CD8-positive, alpha-beta memory T cell (primary cell): ENCODE data around the gene HSF2BP. TPM values are rescaled to one million over a fixed set of nuclear protein-coding genes. Genes with fewer than 3 reads are reported as not detected.

Experiments
- CTCF ChIA-PET: fragments of 350-600 bp; sonication (Branson Sonifier 250); formaldehyde crosslinking; loops from one replicate; lab custom pipeline; 2021; ENCODE audit warnings: antibody characterized with exemption; lab: Charles Lee
- POLR2A ChIA-PET: fragments of 350-600 bp; sonication (Branson Sonifier 250); formaldehyde crosslinking; loops from one replicate; lab custom pipeline; 2021; ENCODE audit warnings: antibody characterized with exemption; lab: Charles Lee
- DNase-seq, 5 donors: peaks; one replicate each; pipeline versions ENCODE4 v3.0.0 to v3.0.0-alpha.2; 2020 to 2022; ENCODE audit warnings: mixed read lengths in 1 of 5
- H3K27ac ChIP-seq: one replicate; pipeline ENCODE4 v1.7.0; 2013; ENCODE audit warnings: low read depth, mild to moderate bottlenecking, low read length, moderate library complexity
- H3K27me3 ChIP-seq: 2 replicates; pipeline ENCODE4 v1.7.0; 2013; ENCODE audit warnings: low read length, mild to moderate bottlenecking; ENCODE audit not compliant: insufficient read depth, poor library complexity, severe bottlenecking
- H3K36me3 ChIP-seq: 2 replicates; pipeline ENCODE4 v1.7.0; 2013; ENCODE audit warnings: mild to moderate bottlenecking, low read length, moderate library complexity; ENCODE audit not compliant: insufficient read depth
- H3K4me1 ChIP-seq: 2 replicates; pipeline ENCODE4 v1.7.0; 2013; ENCODE audit warnings: mild to moderate bottlenecking, low read length, moderate library complexity; ENCODE audit not compliant: insufficient read depth
- H3K4me3 ChIP-seq: 2 replicates; pipeline ENCODE4 v1.7.0; 2013; ENCODE audit warnings: mild to moderate bottlenecking, low read length
- H3K9me3 ChIP-seq: 2 replicates; pipeline ENCODE4 v1.7.0; 2013; ENCODE audit warnings: mild to moderate bottlenecking, low read length
- H3K27ac Mint-ChIP-seq, 8 donors: one replicate each; pipeline ENCODE4 v1.8.0; 2020 to 2021; ENCODE audit warnings: mixed read lengths in 8 of 8, mild to moderate bottlenecking in 6 of 8, inconsistent platforms in 3 of 8, moderate library complexity in 3 of 8
- H3K27me3 Mint-ChIP-seq, 2 donors: one replicate each; pipeline ENCODE4 v1.8.0; 2020 to 2021; ENCODE audit warnings: mixed read lengths in 2 of 2, mild to moderate bottlenecking in 1 of 2, moderate library complexity in 1 of 2
- H3K36me3 Mint-ChIP-seq, 3 donors: one replicate each; pipeline ENCODE4 v1.8.0; 2020 to 2021; ENCODE audit warnings: mixed read lengths in 3 of 3, inconsistent platforms in 1 of 3, mild to moderate bottlenecking in 1 of 3
- H3K4me1 Mint-ChIP-seq, 3 donors: one replicate each; pipeline ENCODE4 v1.8.0; 2020 to 2021; ENCODE audit warnings: mixed read lengths in 3 of 3, inconsistent platforms in 1 of 3, mild to moderate bottlenecking in 1 of 3
- H3K4me3 Mint-ChIP-seq, 7 donors: one replicate each; pipeline ENCODE4 v1.8.0; 2020 to 2021; ENCODE audit warnings: mixed read lengths in 7 of 7, mild to moderate bottlenecking in 6 of 7, moderate library complexity in 4 of 7, inconsistent platforms in 2 of 7
- H3K9me3 Mint-ChIP-seq, 5 donors: one replicate each; pipeline ENCODE4 v1.8.0; 2020 to 2022; ENCODE audit warnings: mixed read lengths in 5 of 5, mild to moderate bottlenecking in 3 of 5, moderate library complexity in 2 of 5, inconsistent platforms in 1 of 5
- polyA plus RNA-seq: library from polyadenylated mRNA; unstranded; fragments of 300-500 nt; fragmentation: Illumina TruSeq; gene quantifications from one replicate; pipeline ENCODE4 v1.2.3, GENCODE V29; 2021
- total RNA-seq, 2 experiments: library from RNA; stranded (reverse); gene quantifications; one replicate each; pipeline ENCODE4 v1.2.3, GENCODE V29; 2021

The HSF2BP gene
- total and polyA plus RNA-seq, 3 experiments from 2014 or later = 0.28 to 1.4 (median 0.53) TPM

- POLR2A ChIA-PET = no interaction called here
- H3K4me3 ChIP-seq = no peak overlapping the region
- Mint-ChIP-seq H3K27ac (no peak overlapping the region), H3K27me3 (peaks cover 0 to 2% of the 10 kb centered on the region in 2 donors), H3K4me1 (peaks cover 5 to 13% (median 6%) of the 10 kb centered on the region in 3 donors), H3K4me3 (no peak overlapping the region), H3K9me3 (no peaks in the 10 kb centered on the region), H3K36me3 (no peaks in the 10 kb centered on the region)
- no peaks in the 10 kb centered on the region for H3K4me1 ChIP-seq
- no peaks in the 10 kb centered on the region for H3K27me3 ChIP-seq
- CTCF ChIA-PET = no interaction called here
- DNase-seq = no peak
- H3K36me3 ChIP-seq = no peaks in the 10 kb centered on the region
- H3K9me3 ChIP-seq = no peaks in the 10 kb centered on the region
- no peak overlapping the region for H3K27ac ChIP-seq
These were observed 56.1 kb downstream of the HSF2BP start for GRCh38 chr21:43603233-43603626.

GRCh38 chr21:43602266-43603232 is 56.7 kb downstream of the HSF2BP start:
- ChIA-PET POLR2A (no interaction called here), CTCF (interaction anchor here (2.5 kb wide), 1 partner anchor 9 kb away, joined by 6 read pairs; no protein-coding TSS in a partner anchor)

DNA sequence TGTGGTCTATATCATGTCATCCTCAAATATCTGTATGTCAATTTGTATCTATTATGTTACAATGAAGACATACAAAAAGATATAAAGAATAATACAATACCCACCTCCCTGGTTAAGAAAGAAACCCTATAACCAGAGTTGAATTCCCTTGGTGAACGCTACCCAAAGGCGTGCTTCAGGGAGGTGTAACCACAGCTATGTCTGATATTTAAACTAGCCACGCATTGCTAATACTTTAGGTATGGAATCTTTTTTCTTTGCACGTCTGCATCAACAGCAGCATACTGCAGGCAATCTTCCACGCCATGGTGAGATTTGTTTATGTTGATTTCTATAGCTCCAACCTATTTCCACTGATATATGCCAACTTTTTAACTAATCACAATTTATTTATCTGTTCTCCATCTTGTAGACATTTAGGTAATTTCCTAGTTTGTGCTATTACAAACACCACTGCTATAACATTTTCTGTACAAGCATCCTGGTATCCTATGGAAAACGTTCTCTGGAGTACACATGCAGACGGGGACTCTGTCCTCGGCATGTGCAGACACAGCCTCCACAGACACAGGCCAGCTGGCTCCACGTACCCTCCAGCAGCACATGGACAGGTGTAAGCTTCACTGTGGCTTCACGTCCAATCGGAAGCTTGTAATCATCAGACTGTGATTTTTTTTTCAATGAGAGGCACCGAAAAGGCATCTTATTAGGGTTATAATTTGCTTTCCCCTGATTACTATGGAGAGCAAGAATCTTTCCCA is 58.5 kb downstream of the HSF2BP start:
- Histone ChIP-seq H3K36me3 (no peaks in the 10 kb centered on the region), H3K27me3 (no peaks in the 10 kb centered on the region), H3K27ac (no peak overlapping the region), H3K9me3 (no peaks in the 10 kb centered on the region), H3K4me1 (no peaks in the 10 kb centered on the region), H3K4me3 (no peak overlapping the region)
- no peaks in the 10 kb centered on the region for H3K36me3 Mint-ChIP-seq
- no peaks in the 10 kb centered on the region for H3K27me3 Mint-ChIP-seq
- peaks cover 5 to 13% (median 6%) of the 10 kb centered on the region in 3 donors for H3K4me1 Mint-ChIP-seq
- POLR2A ChIA-PET = no interaction called here
- no peak overlapping the region for H3K4me3 Mint-ChIP-seq
- H3K27ac Mint-ChIP-seq = peak overlapping the region in 1 of 8 donors; percentile 17
- CTCF ChIA-PET = interaction anchor here (2.5 kb wide), 1 partner anchor 11 kb away, joined by 6 read pairs; no protein-coding TSS in a partner anchor
- no peak for DNase-seq
- H3K9me3 Mint-ChIP-seq = no peaks in the 10 kb centered on the region

More at GRCh38 chr21:43602266-43603232, 56.7 kb downstream of the HSF2BP start:
- Histone ChIP-seq H3K4me1 (no peaks in the 10 kb centered on the region), H3K27ac (no peak overlapping the region), H3K27me3 (no peaks in the 10 kb centered on the region), H3K36me3 (no peaks in the 10 kb centered on the region), H3K4me3 (no peak overlapping the region), H3K9me3 (no peaks in the 10 kb centered on the region)
- DNase-seq = no peak
- Mint-ChIP-seq H3K9me3 (no peaks in the 10 kb centered on the region), H3K27me3 (peaks cover 0 to 2% of the 10 kb centered on the region in 2 donors), H3K4me1 (peaks cover 5 to 13% (median 6%) of the 10 kb centered on the region in 3 donors), H3K36me3 (no peaks in the 10 kb centered on the region), H3K4me3 (no peak overlapping the region), H3K27ac (no peak overlapping the region)

DNA sequence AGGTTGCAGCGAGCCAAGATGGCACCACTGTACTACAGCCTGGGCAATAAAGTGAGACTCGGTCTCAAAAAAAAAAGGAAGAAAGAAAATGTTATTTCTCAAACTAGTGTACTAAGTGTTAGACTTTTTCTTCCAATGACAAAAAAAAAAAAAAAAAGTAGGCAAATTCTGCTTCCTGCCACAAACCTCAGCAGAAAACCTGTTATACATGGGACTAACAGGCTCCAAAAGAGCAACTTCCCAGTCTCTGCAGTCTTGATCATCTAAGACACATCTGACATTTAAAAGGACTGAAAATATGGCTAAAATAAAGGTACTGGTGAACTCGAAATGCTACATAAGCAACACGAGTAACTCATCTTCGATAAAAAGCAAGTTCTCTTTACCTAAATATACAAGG is 59.6 kb downstream of the HSF2BP start:
- no peaks in the 10 kb centered on the region for H3K4me1 ChIP-seq
- DNase-seq = no peak
- ChIA-PET CTCF (no interaction called here), POLR2A (no interaction called here)
- H3K27ac Mint-ChIP-seq = peak overlapping the region in 3 of 8 donors; percentile 76 to 87 (median 84)
- H3K4me1 Mint-ChIP-seq = peaks cover 5 to 13% (median 6%) of the 10 kb centered on the region in 3 donors
- no peaks in the 10 kb centered on the region for H3K9me3 ChIP-seq
- H3K27ac ChIP-seq = no peak overlapping the region
- H3K36me3 ChIP-seq = no peaks in the 10 kb centered on the region
- H3K4me3 Mint-ChIP-seq = no peak overlapping the region
- H3K27me3 ChIP-seq = no peaks in the 10 kb centered on the region
- no peak overlapping the region for H3K4me3 ChIP-seq
- no peaks in the 10 kb centered on the region for H3K9me3 Mint-ChIP-seq
- H3K27me3 Mint-ChIP-seq = peaks cover 0 to 4% of the 10 kb centered on the region in 2 donors
- no peaks in the 10 kb centered on the region for H3K36me3 Mint-ChIP-seq

- Histone ChIP-seq H3K9me3 (no peaks in the 10 kb centered on the region), H3K27ac (no peak overlapping the region), H3K4me1 (no peaks in the 10 kb centered on the region), H3K4me3 (no peak overlapping the region), H3K27me3 (no peaks in the 10 kb centered on the region), H3K36me3 (no peaks in the 10 kb centered on the region)
- CTCF ChIA-PET = interaction anchor here (0.5 kb wide), 1 partner anchor 407 kb away, joined by 3 read pairs; no protein-coding TSS in a partner anchor
- no peak for DNase-seq
- Mint-ChIP-seq H3K27ac (peak overlapping the region in 1 of 8 donors; percentile 19), H3K9me3 (no peaks in the 10 kb centered on the region), H3K36me3 (no peaks in the 10 kb centered on the region), H3K4me3 (no peak overlapping the region), H3K4me1 (peaks cover 5 to 13% (median 6%) of the 10 kb centered on the region in 3 donors), H3K27me3 (peaks cover 0 to 4% of the 10 kb centered on the region in 2 donors)
- POLR2A ChIA-PET = no interaction called here
These were observed 60.7 kb downstream of the HSF2BP start for GRCh38 chr21:43598416-43599120.

GRCh38 chr21:43597540-43598250 is 61.6 kb downstream of the HSF2BP start:
- no peaks in the 10 kb centered on the region for H3K4me1 ChIP-seq
- Mint-ChIP-seq H3K36me3 (no peaks in the 10 kb centered on the region), H3K4me1 (peaks cover 5 to 13% (median 6%) of the 10 kb centered on the region in 3 donors), H3K27me3 (peaks cover under 1 to 6% of the 10 kb centered on the region in 2 donors), H3K4me3 (no peak overlapping the region), H3K27ac (no peak overlapping the region), H3K9me3 (no peaks in the 10 kb centered on the region)
- no peaks in the 10 kb centered on the region for H3K36me3 ChIP-seq
- no peak overlapping the region for H3K4me3 ChIP-seq
- no peak for DNase-seq
- no peak overlapping the region for H3K27ac ChIP-seq
- no peaks in the 10 kb centered on the region for H3K9me3 ChIP-seq
- ChIA-PET CTCF (interaction anchor here (0.5 to 0.6 kb wide), 2 partner anchors 406 to 641 kb away, joined by 3 read pairs; no protein-coding TSS in a partner anchor), POLR2A (no interaction called here)
- no peaks in the 10 kb centered on the region for H3K27me3 ChIP-seq

DNA sequence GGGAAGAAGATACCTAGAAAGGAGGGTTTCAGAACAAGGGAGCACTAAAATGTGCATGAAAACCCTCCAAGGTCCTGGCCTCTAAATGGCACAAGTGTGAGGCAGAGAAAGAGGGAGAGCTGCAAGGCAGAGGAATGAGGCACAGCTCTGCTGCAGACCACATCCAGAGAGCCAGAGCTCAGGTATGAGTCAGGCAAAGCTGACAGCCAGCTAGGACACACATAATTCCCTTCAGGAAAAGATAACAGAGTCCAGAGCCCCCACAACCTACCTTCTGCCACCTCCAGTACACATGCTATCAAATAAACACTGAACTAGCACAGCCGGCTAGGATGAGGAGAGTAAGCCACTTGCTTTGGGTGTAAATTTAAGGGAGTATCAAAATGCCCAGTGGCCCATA is 62.2 kb downstream of the HSF2BP start:
- POLR2A ChIA-PET = no interaction called here
- Mint-ChIP-seq H3K27ac (no peak overlapping the region), H3K4me1 (peaks cover 5 to 9% (median 6%) of the 10 kb centered on the region in 3 donors), H3K27me3 (peaks cover 4 to 6% of the 10 kb centered on the region in 2 donors), H3K36me3 (no peaks in the 10 kb centered on the region), H3K9me3 (no peaks in the 10 kb centered on the region), H3K4me3 (no peak overlapping the region)
- H3K4me1 ChIP-seq = no peaks in the 10 kb centered on the region
- H3K36me3 ChIP-seq = no peaks in the 10 kb centered on the region
- CTCF ChIA-PET = interaction anchor here (0.6 kb wide), 1 partner anchor 641 kb away, joined by 3 read pairs; no protein-coding TSS in a partner anchor
- no peak overlapping the region for H3K4me3 ChIP-seq
- DNase-seq = no peak
- H3K9me3 ChIP-seq = no peaks in the 10 kb centered on the region
- no peak overlapping the region for H3K27ac ChIP-seq
- H3K27me3 ChIP-seq = peaks cover 6% of the 10 kb centered on the region
